BLaER1 treated with 17β-estradiol and CSF1 and Interleukin-3, amounts not matched to agents 10 nM and 100 nM (cell line): Measurements from ENCODE around the gene CLSTN1.

Experiments used
- H3K27ac ChIP-seq, 11 experiments: shearing (Covaris generic); formaldehyde crosslinking; 2 replicates each; pipeline ENCODE4 v1.8.1; 2022
- H3K27me3 ChIP-seq, 11 experiments: shearing (Covaris generic); formaldehyde crosslinking; 2 replicates each; pipeline ENCODE4 v1.8.1; 2022
- H3K36me3 ChIP-seq, 11 experiments: shearing (Covaris generic); formaldehyde crosslinking; 2 replicates each; pipeline ENCODE4 v1.8.1; 2022
- H3K4me1 ChIP-seq, 10 experiments: shearing (Covaris generic); formaldehyde crosslinking; 2 replicates each; pipeline ENCODE4 v1.8.1; 2022
- H3K4me2 ChIP-seq, 11 experiments: shearing (Covaris generic); formaldehyde crosslinking; 2 replicates each; pipeline ENCODE4 v1.8.1; 2022
- H3K4me3 ChIP-seq, 10 experiments: shearing (Covaris generic); formaldehyde crosslinking; 2 replicates each; pipeline ENCODE4 v1.8.1; 2022
- H3K9ac ChIP-seq, 11 experiments: shearing (Covaris generic); formaldehyde crosslinking; 2 replicates each; pipeline ENCODE4 v1.8.1; 2022
- H3K9me3 ChIP-seq, 11 experiments: shearing (Covaris generic); formaldehyde crosslinking; replicated peaks in 1 of 11; 2 replicates each; pipeline ENCODE4 v1.8.1; 2022
- H4K20me1 ChIP-seq, 11 experiments: shearing (Covaris generic); formaldehyde crosslinking; 2 replicates each; pipeline ENCODE4 v1.8.1; 2022
- Cebpa-rat ChIP-seq, 11 experiments: shearing (Covaris generic); IDR thresholded peaks; 2 replicates each; pipeline ENCODE4 v1.8.1; 2022

Gene CLSTN1

GRCh38 chr1:9827558-9828185 lies 3.9 kb upstream of the CLSTN1 start:
- no peak for TF ChIP-seq Cebpa-rat (IDR thresholded peaks at IDR 0.05)
- peaks cover 14 to 22% (median 19%) of the 10 kb centered on the region in 10 experiments for H3K4me1 ChIP-seq
- peaks cover 0 to 8% (median 5%) of the 10 kb centered on the region in 11 experiments; a peak in 11 of 22 replicates for H4K20me1 ChIP-seq
- H3K27ac ChIP-seq, result no peak overlapping the region
- no peaks in the 10 kb centered on the region for H3K9me3 ChIP-seq
- H3K36me3 ChIP-seq, result no peaks in the 10 kb centered on the region
- no peaks in the 10 kb centered on the region for H3K27me3 ChIP-seq
- H3K4me3 ChIP-seq, result no peak overlapping the region
- H3K4me2 ChIP-seq, result no peak overlapping the region
- H3K9ac ChIP-seq, result no peak overlapping the region

GRCh38 chr1:9826616-9827015 lies 2.9 kb upstream of the CLSTN1 start:
- Histone ChIP-seq H3K4me2 (no peak overlapping the region), H3K9ac (no peak overlapping the region)
- TF ChIP-seq Cebpa-rat (IDR thresholded peaks at IDR 0.05), result no peak

DNA sequence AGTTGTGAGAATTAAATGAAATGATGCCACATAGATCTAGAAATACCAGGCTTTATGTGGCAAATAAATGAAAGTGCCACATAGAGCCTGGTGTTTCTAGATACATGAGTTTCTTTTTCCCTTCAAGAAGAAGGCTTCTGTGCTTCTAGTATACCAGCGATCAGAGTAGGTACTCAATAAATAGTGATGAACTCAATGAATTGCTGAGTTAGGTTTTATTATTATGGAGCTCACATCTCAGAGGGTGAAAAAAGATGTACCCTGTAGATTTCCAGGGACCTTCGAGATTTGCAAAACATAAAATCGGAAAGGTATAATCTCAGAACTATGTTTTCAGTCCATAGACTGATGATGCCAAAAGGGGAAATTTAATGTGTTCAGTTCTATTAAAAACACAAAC lies 2.3 kb upstream of the CLSTN1 start:
- peak overlapping the region in 5 of 11 experiments; percentile 87 to 96 (median 92); a peak in 9 of 22 replicates for H3K4me2 ChIP-seq
- H4K20me1 ChIP-seq, result peaks cover 3 to 24% (median 20%) of the 10 kb centered on the region in 11 experiments; a peak in 16 of 22 replicates
- no peaks in the 10 kb centered on the region for H3K9me3 ChIP-seq
- no peaks in the 10 kb centered on the region for H3K36me3 ChIP-seq
- no peak overlapping the region for H3K4me3 ChIP-seq
- peaks cover 29 to 36% (median 33%) of the 10 kb centered on the region in 10 experiments for H3K4me1 ChIP-seq
- 0 out of 22 replicates have a peak overlapping the region, but pooled peaks of 1 of the 11 experiments have one; percentile 13 for H3K27ac ChIP-seq
- no peaks in the 10 kb centered on the region for H3K27me3 ChIP-seq
- H3K9ac ChIP-seq, result no peak overlapping the region
- no peak for TF ChIP-seq Cebpa-rat (IDR thresholded peaks at IDR 0.05)

More at GRCh38 chr1:9826616-9827015, 2.9 kb upstream of the CLSTN1 start:
- Histone ChIP-seq H3K36me3 (no peaks in the 10 kb centered on the region), H3K4me3 (no peak overlapping the region), H3K27me3 (no peaks in the 10 kb centered on the region), H3K4me1 (peaks cover 24 to 31% (median 28%) of the 10 kb centered on the region in 10 experiments), H3K9me3 (no peaks in the 10 kb centered on the region), H3K27ac (no peak overlapping the region), H4K20me1 (peaks cover 0 to 19% (median 15%) of the 10 kb centered on the region in 11 experiments; a peak in 14 of 22 replicates)

- TF ChIP-seq Cebpa-rat (IDR thresholded peaks at IDR 0.05), result no peak
- no peaks in the 10 kb centered on the region; a peak in 1 of 22 replicates for H3K36me3 ChIP-seq
- peaks cover 5 to 31% (median 27%) of the 10 kb centered on the region in 11 experiments; a peak in 19 of 22 replicates for H4K20me1 ChIP-seq
- no peaks in the 10 kb centered on the region for H3K9me3 ChIP-seq
- H3K27ac ChIP-seq, result 0 out of 22 replicates have a peak overlapping the region, but pooled peaks of 1 of the 11 experiments have one; percentile 13
- peak overlapping the region; percentile 86 to 96 (median 91) for H3K4me2 ChIP-seq
- peaks cover 36 to 43% (median 40%) of the 10 kb centered on the region in 10 experiments for H3K4me1 ChIP-seq
- 0 out of 22 replicates have a peak overlapping the region, but pooled peaks of 1 of the 11 experiments have one; percentile 2 for H3K9ac ChIP-seq
- H3K27me3 ChIP-seq, result no peaks in the 10 kb centered on the region
- H3K4me3 ChIP-seq, result peak overlapping the region in 1 of 10 experiments; percentile 92; a peak in 1 of 20 replicates
Observed at GRCh38 chr1:9825093-9826074, 1.6 kb upstream of the CLSTN1 start.

DNA sequence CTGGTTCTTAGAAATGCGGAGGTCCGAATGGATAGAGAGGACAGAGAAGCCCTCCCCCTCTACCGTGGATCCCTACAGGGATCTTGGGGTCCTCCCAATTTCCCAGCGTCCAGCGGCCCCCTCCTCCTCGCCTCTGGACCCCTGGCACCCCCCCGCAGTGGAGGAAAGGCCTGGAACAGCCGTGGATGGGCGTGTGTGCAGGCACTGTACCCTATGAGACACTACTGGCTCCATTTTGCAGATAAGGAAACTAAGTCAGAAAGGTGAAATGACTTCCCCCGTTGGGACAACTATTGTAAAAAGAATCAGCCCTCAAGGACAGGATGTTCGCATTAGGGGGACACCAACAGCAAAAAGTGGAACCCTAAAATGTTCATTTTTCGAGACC lies 931 bp upstream of the CLSTN1 start:
- H3K4me2 ChIP-seq, result peak overlapping the region; percentile 86 to 96 (median 91)
- no peaks in the 10 kb centered on the region for H3K27me3 ChIP-seq
- TF ChIP-seq Cebpa-rat (IDR thresholded peaks at IDR 0.05), result no peak
- no peaks in the 10 kb centered on the region for H3K9me3 ChIP-seq
- peak overlapping the region; percentile 92 to 100 (median 99); a peak in 17 of 20 replicates for H3K4me3 ChIP-seq
- H3K36me3 ChIP-seq, result peaks cover 0 to 7% (median 0%) of the 10 kb centered on the region in 11 experiments; a peak in 3 of 22 replicates
- peaks cover 37 to 50% (median 46%) of the 10 kb centered on the region in 10 experiments for H3K4me1 ChIP-seq
- H4K20me1 ChIP-seq, result peaks cover 5 to 38% (median 33%) of the 10 kb centered on the region in 11 experiments; a peak in 19 of 22 replicates
- H3K9ac ChIP-seq, result peak overlapping the region in 5 of 11 experiments; percentile 90 to 95 (median 94); a peak in 6 of 22 replicates
- H3K27ac ChIP-seq, result no peak overlapping the region; a peak in 4 of 22 replicates

DNA sequence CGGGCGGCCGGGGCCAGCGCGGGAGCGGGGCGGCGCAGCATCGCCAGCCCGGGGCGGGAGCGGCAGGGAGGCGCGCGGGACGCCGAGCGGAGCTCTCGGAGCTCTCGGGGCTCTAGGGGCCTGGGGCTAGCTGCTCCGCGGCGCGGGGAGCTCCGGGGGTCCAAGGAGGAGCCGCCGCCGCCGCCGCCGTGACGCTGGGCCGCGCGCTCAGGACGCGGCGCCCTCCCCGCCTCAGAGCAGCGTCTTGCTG lies 147 bp downstream of the CLSTN1 start:
- no peak for TF ChIP-seq Cebpa-rat (IDR thresholded peaks at IDR 0.05)
- Histone ChIP-seq H3K27ac (peak overlapping the region; percentile 49 to 91 (median 87); a peak in 21 of 22 replicates), H4K20me1 (peaks cover 5 to 38% (median 33%) of the 10 kb centered on the region in 11 experiments; a peak in 19 of 22 replicates), H3K4me2 (peak overlapping the region; percentile 76 to 99 (median 95)), H3K9ac (peak overlapping the region; percentile 83 to 95 (median 93)), H3K36me3 (peaks cover 0 to 7% (median 0%) of the 10 kb centered on the region in 11 experiments; a peak in 4 of 22 replicates), H3K27me3 (no peaks in the 10 kb centered on the region), H3K9me3 (no peaks in the 10 kb centered on the region), H3K4me3 (peak overlapping the region; percentile 92 to 100 (median 99)), H3K4me1 (peaks cover 46 to 61% (median 50%) of the 10 kb centered on the region in 10 experiments)

- Histone ChIP-seq H4K20me1 (peaks cover 5 to 38% (median 33%) of the 10 kb centered on the region in 11 experiments; a peak in 19 of 22 replicates), H3K27ac (peak overlapping the region; percentile 49 to 91 (median 87); a peak in 21 of 22 replicates), H3K9ac (peak overlapping the region; percentile 83 to 95 (median 93)), H3K4me1 (peaks cover 46 to 61% (median 50%) of the 10 kb centered on the region in 10 experiments), H3K36me3 (peaks cover 0 to 10% (median 4%) of the 10 kb centered on the region in 11 experiments; a peak in 14 of 22 replicates), H3K27me3 (no peaks in the 10 kb centered on the region), H3K9me3 (peaks cover 0 to 5% (median 3%) of the 10 kb centered on the region in 11 experiments; a peak in 11 of 22 replicates), H3K4me2 (peak overlapping the region; percentile 76 to 99 (median 95)), H3K4me3 (peak overlapping the region; percentile 92 to 100 (median 99))
- TF ChIP-seq Cebpa-rat (IDR thresholded peaks at IDR 0.05), result no peak
Observed at GRCh38 chr1:9822897-9823692, 670 bp downstream of the CLSTN1 start.

GRCh38 chr1:9822490-9822889 lies 1.3 kb downstream of the CLSTN1 start:
- H3K27me3 ChIP-seq, result no peaks in the 10 kb centered on the region
- H3K36me3 ChIP-seq, result peaks cover 0 to 15% (median 8%) of the 10 kb centered on the region in 11 experiments; a peak in 16 of 22 replicates
- H4K20me1 ChIP-seq, result peaks cover 5 to 38% (median 33%) of the 10 kb centered on the region in 11 experiments; a peak in 19 of 22 replicates
- H3K9ac ChIP-seq, result peak overlapping the region; percentile 83 to 95 (median 93)
- no peak for TF ChIP-seq Cebpa-rat (IDR thresholded peaks at IDR 0.05)
- peak overlapping the region in 8 of 11 experiments; percentile 85 to 91 (median 88); a peak in 9 of 22 replicates for H3K27ac ChIP-seq
- H3K4me1 ChIP-seq, result peaks cover 46 to 61% (median 50%) of the 10 kb centered on the region in 10 experiments
- H3K4me2 ChIP-seq, result peak overlapping the region; percentile 76 to 99 (median 95)
- peaks cover 0 to 11% (median 9%) of the 10 kb centered on the region in 11 experiments; a peak in 15 of 22 replicates for H3K9me3 ChIP-seq
- peak overlapping the region; percentile 92 to 100 (median 99) for H3K4me3 ChIP-seq
